Heart right ventricle (tissue), 16 donors: ENCODE measurements around the gene UBIAD1. TPM values are rescaled to one million over a fixed set of nuclear protein-coding genes. Genes with fewer than 3 reads are reported as not detected.

Experiments used
- ATAC-seq, 8 donors: fragments of 200-7000 bp; cut with Tn5 transposase; one replicate each; pipeline ENCODE4 v1.9.1; 2020; ENCODE audit warnings: mild to moderate bottlenecking in 8 of 8, moderate library complexity in 8 of 8, moderate number of reproducible peaks in 1 of 8
- DNase-seq, 2 donors: peaks; one replicate each; pipeline ENCODE4 v3.0.0-alpha.2; 2020
- H3K27ac ChIP-seq, 10 donors: fragments of 200-600 bp; sonication (generic) in 2 of 10; one replicate each; pipeline versions ENCODE4 v1.5.0 to v1.8.0; 2020 to 2022; ENCODE audit warnings: mild to moderate bottlenecking in 3 of 10
- H3K27me3 ChIP-seq, 7 donors: fragments of 200-600 bp; one replicate each; pipeline ENCODE4 v1.8.0; 2021 to 2022; ENCODE audit warnings: mild to moderate bottlenecking in 2 of 7
- H3K36me3 ChIP-seq, 9 donors: fragments of 200-600 bp; sonication (generic) in 1 of 9; one replicate each; pipeline versions ENCODE4 v1.5.0 to v1.8.0; 2020 to 2022; ENCODE audit warnings: mild to moderate bottlenecking in 2 of 9
- H3K4me1 ChIP-seq, 9 donors: fragments of 200-600 bp; sonication (generic) in 1 of 9; one replicate each; pipeline versions ENCODE4 v1.5.0 to v1.8.0; 2020 to 2022; ENCODE audit warnings: mild to moderate bottlenecking in 4 of 9
- H3K4me3 ChIP-seq, 10 donors: fragments of 200-600 bp; sonication (generic) in 2 of 10; one replicate each; pipeline versions ENCODE4 v1.5.0 to v1.8.0; 2020 to 2022; ENCODE audit warnings: mild to moderate bottlenecking in 7 of 10, moderate library complexity in 2 of 10
- H3K9me3 ChIP-seq, 11 donors: fragments of 200-600 bp in 10 of 11; sonication (generic) in 2 of 11; one replicate each; pipeline versions ENCODE4 v1.5.0 to v1.8.0; 2013 to 2022; ENCODE audit warnings: mild to moderate bottlenecking in 2 of 11, control low read depth in 1 of 11, moderate library complexity in 1 of 11
- CTCF ChIP-seq, 9 donors: fragments of 200-600 bp; sonication (generic) in 2 of 9; IDR thresholded peaks; one replicate each; pipeline versions ENCODE4 v1.5.0 to v1.8.0; 2021 to 2022; ENCODE audit warnings: antibody characterized with exemption in 9 of 9, mild to moderate bottlenecking in 5 of 9, moderate library complexity in 1 of 9
- WGBS, 2 donors: extraction: QIAGEN DNeasy Blood & Tissue Kit; methylation state at CpG; one replicate each; pipeline ENCODE4 v1.1.7; 2013; ENCODE audit warnings: inconsistent platforms in 1 of 2; 5-methylcytosine and 5-hydroxymethylcytosine counted together
- intact Hi-C, 10 donors: fragments of 100-400 bp; cut with DNase I; formaldehyde crosslinking; loops; one replicate each; pipeline versions ENCODE4 v1.11.1 to v1.14.2; 2022
- polyA plus RNA-seq, 2 donors: library from polyadenylated mRNA; stranded (reverse); fragments of 200-250 nt; gene quantifications; one replicate each; pipeline ENCODE4 v1.2.3, GENCODE V29; 2013
- total RNA-seq, 10 donors: library from RNA; stranded (reverse); fragmentation: NEBNext Ultra II Directional in 3 of 10; extraction: Animal tissue kit (Norgen Biotek cat#: 25700) in 3 of 10; gene quantifications; one replicate each; pipeline versions ENCODE4 v1.2.1 to v1.2.4, GENCODE V29; 2021 to 2023
- donor health status: Arrhythmogenic right ventricular cardiomyopathy.
- donor health status: ischemic (EF 13 %, LVEDD 7.1; RV severe dilation, severe dysfunction).
- donor health status: healthy with polysubstance abuse.
- donor health status: DM: no; HTN: yes; CAD: no.
- donor health status: DM: no; HTN: no; CAD: no.
- donor health status: ischemic (EF 25% LVEDD 6.9; RV normal size, moderate dysfunction).
- donor health status: ischemic (EF 25% LVEDD 5.7; RV mildly dilated, moderate dysfunction).
- donor health status: healthy.
- donor health status: DM: yes; HTN: yes; CAD: no.
- donor health status: Ischemic cardiomyopathy.
- donor health status: ischemic (EF 35%, LVEDD 5.7; RV mildly dilated, moderate dysfunction).
- donor health status: nonischemic (EF 11% LVEDD 7.7; RV severe dilation, severe dysfunction).
- donor health status: DM: yes; HTN: yes; CAD: no.
- donor health status: PGD.
- donor health status: ischemic (EF 29% LVEDD 5.4; RV normal size, mild dysfunction).
- donor health status: nonischemic (EF 23%, LVEDD 6.1; RV moderate dilation, normal function).

UBIAD1 gene
- total and polyA plus RNA-seq, 12 donors, result 4.9 to 17.4 (median 11.6) TPM

GRCh38 chr1:11272544-11272831 is 510 bp upstream of the UBIAD1 start:
- ATAC-seq (no peak), DNase-seq (no peak)
- TF ChIP-seq CTCF (IDR thresholded peaks at IDR 0.05), result peak in 2 of 9 donors; percentile 32 to 49
- H3K27me3 ChIP-seq, result no peaks in the 10 kb centered on the region
- peak overlapping the region in 7 of 10 donors; percentile 3 to 48 (median 43) for H3K4me3 ChIP-seq
- no peaks in the 10 kb centered on the region for H3K9me3 ChIP-seq
- intact Hi-C loops, result no loop called here
- H3K36me3 ChIP-seq, result peaks cover 0 to 19% (median 3%) of the 10 kb centered on the region in 9 donors
- 9% methylated on average over 9 of the region's 9 CpGs for WGBS, 2 donors
- peaks cover 4 to 40% (median 34%) of the 10 kb centered on the region in 9 donors for H3K4me1 ChIP-seq
- peak overlapping the region in 7 of 10 donors; percentile 3 to 67 (median 40) for H3K27ac ChIP-seq

- H3K4me1 ChIP-seq, result peaks cover 4 to 40% (median 34%) of the 10 kb centered on the region in 9 donors
- intact Hi-C loops, result no loop called here
- ATAC-seq (peak in 6 of 8 donors; percentile 8 to 52 (median 40)), DNase-seq (no peak)
- H3K27ac ChIP-seq, result peak overlapping the region; percentile 85 to 99 (median 97)
- H3K36me3 ChIP-seq, result peaks cover 0 to 32% (median 9%) of the 10 kb centered on the region in 9 donors
- no peaks in the 10 kb centered on the region for H3K9me3 ChIP-seq
- no peak for TF ChIP-seq CTCF (IDR thresholded peaks at IDR 0.05)
- 4 to 5% methylated on average over 22 of the region's 22 CpGs for WGBS, 2 donors
- peak overlapping the region; percentile 52 to 98 (median 85) for H3K4me3 ChIP-seq
- no peaks in the 10 kb centered on the region for H3K27me3 ChIP-seq
Observed at GRCh38 chr1:11273595-11274234, 717 bp downstream of the UBIAD1 start.

GRCh38 chr1:11279152-11279551 is 6.2 kb downstream of the UBIAD1 start:
- TF ChIP-seq CTCF (IDR thresholded peaks at IDR 0.05), result no peak
- ATAC-seq (no peak), DNase-seq (no peak)
- peaks cover 7 to 52% (median 43%) of the 10 kb centered on the region in 9 donors for H3K4me1 ChIP-seq
- H3K27me3 ChIP-seq, result no peaks in the 10 kb centered on the region
- intact Hi-C loops, result no loop called here
- H3K9me3 ChIP-seq, result no peaks in the 10 kb centered on the region
- 92 to 93% methylated on average over 5 of the region's 5 CpGs for WGBS, 2 donors
- peaks cover 0 to 51% (median 9%) of the 10 kb centered on the region in 9 donors for H3K36me3 ChIP-seq
- no peak overlapping the region for H3K4me3 ChIP-seq
- H3K27ac ChIP-seq, result no peak overlapping the region

- DNase-seq (no peak), ATAC-seq (no peak)
- no peaks in the 10 kb centered on the region for H3K27me3 ChIP-seq
- TF ChIP-seq CTCF (IDR thresholded peaks at IDR 0.05), result no peak
- 100% methylated on average over 1 of the region's 1 CpG for WGBS, 2 donors
- H3K36me3 ChIP-seq, result peaks cover 0 to 51% (median 9%) of the 10 kb centered on the region in 9 donors
- H3K9me3 ChIP-seq, result no peaks in the 10 kb centered on the region
- intact Hi-C loops, result loop anchor here in 1 of 10 donors (10.0 kb wide), 1 partner anchor 365 kb away; no protein-coding TSS in a partner anchor
- peaks cover 3 to 47% (median 38%) of the 10 kb centered on the region in 9 donors for H3K4me1 ChIP-seq
- H3K27ac ChIP-seq, result peak overlapping the region in 1 of 10 donors; percentile 67
- no peak overlapping the region for H3K4me3 ChIP-seq
Observed at GRCh38 chr1:11279630-11280029, 6.6 kb downstream of the UBIAD1 start.
